CD14-positive monocyte (primary cell): ENCODE results near the gene TIGIT. TPM values are rescaled to one million over a fixed set of nuclear protein-coding genes. Genes with fewer than 3 reads are reported as not detected.

Source experiments
- DNase-seq, 3 donors: peaks; one replicate each; pipeline ENCODE4 v3.0.0-alpha.2; 2011 to 2022
- H2AFZ ChIP-seq: 2 replicates; pipeline ENCODE4 v1.6.0; 2012; ENCODE audit warnings: mild to moderate bottlenecking, low read depth, low read length, inconsistent platforms; ENCODE audit not compliant: insufficient read depth, poor library complexity, severe bottlenecking
- H3K27ac ChIP-seq, 2 donors: 1 replicate in 1 of 2; 2 replicates in 1 of 2; pipeline ENCODE4 v1.5.1; 2012 to 2013; ENCODE audit warnings: low read length in 2 of 2, control low read depth in 1 of 2, inconsistent platforms in 1 of 2, low read depth in 1 of 2, mild to moderate bottlenecking in 1 of 2
- H3K27me3 ChIP-seq, 2 donors: one replicate each; pipeline versions ENCODE4 v1.6.0 to v1.6.1; 2011 to 2013; ENCODE audit warnings: low read length in 2 of 2; ENCODE audit not compliant: control insufficient read depth in 2 of 2, insufficient read depth in 2 of 2
- H3K36me3 ChIP-seq, 2 donors: replicated peaks in 1 of 2; 1 replicate in 1 of 2; 2 replicates in 1 of 2; pipeline versions ENCODE4 v1.5.1 to v1.6.1; 2012 to 2013; ENCODE audit warnings: low read length in 2 of 2, control low read depth in 1 of 2, inconsistent platforms in 1 of 2, mild to moderate bottlenecking in 1 of 2; ENCODE audit not compliant: insufficient read depth in 2 of 2, control insufficient read depth in 1 of 2
- H3K4me1 ChIP-seq, 2 donors: 1 replicate in 1 of 2; 2 replicates in 1 of 2; pipeline versions ENCODE4 v1.5.1 to v1.6.1; 2012 to 2013; ENCODE audit warnings: low read length in 2 of 2, control low read depth in 1 of 2, inconsistent platforms in 1 of 2, mild to moderate bottlenecking in 1 of 2, moderate library complexity in 1 of 2; ENCODE audit not compliant: insufficient read depth in 2 of 2, control insufficient read depth in 1 of 2
- H3K4me2 ChIP-seq: replicated peaks from 2 replicates; pipeline ENCODE3; 2012; ENCODE audit warnings: low read length, moderate library complexity, mild to moderate bottlenecking; ENCODE audit not compliant: poor library complexity, severe bottlenecking; ENCODE audit errors: extremely low read depth
- H3K4me3 ChIP-seq, 3 experiments: fragments of 200-600 bp in 1 of 3; sonication (generic) in 1 of 3; replicated peaks in 1 of 3; 1 replicate in 2 of 3; 2 replicates in 1 of 3; pipeline ENCODE4 v1.5.1; 2011 to 2013; ENCODE audit warnings: low read length in 3 of 3, mild to moderate bottlenecking in 3 of 3, control low read depth in 2 of 3, low read depth in 2 of 3, inconsistent platforms in 1 of 3, moderate library complexity in 1 of 3
- H3K79me2 ChIP-seq: 2 replicates; pipeline ENCODE4 v1.6.0; 2012; ENCODE audit warnings: mild to moderate bottlenecking, control low read depth, inconsistent platforms, low read length, moderate library complexity; ENCODE audit not compliant: insufficient read depth
- H3K9ac ChIP-seq: 2 replicates; pipeline ENCODE4 v1.6.0; 2017; ENCODE audit warnings: low read length, mild to moderate bottlenecking; ENCODE audit not compliant: insufficient read depth, poor library complexity, severe bottlenecking
- H3K9me3 ChIP-seq, 2 donors: replicated peaks in 1 of 2; 1 replicate in 1 of 2; 2 replicates in 1 of 2; pipeline versions ENCODE4 v1.5.1 to v1.6.1; 2012 to 2013; ENCODE audit warnings: low read length in 2 of 2, control low read depth in 1 of 2; ENCODE audit not compliant: control insufficient read depth in 1 of 2, insufficient read depth in 1 of 2
- H4K20me1 ChIP-seq: 2 replicates; pipeline ENCODE4 v1.6.0; 2012; ENCODE audit warnings: mild to moderate bottlenecking, low read length, control low read depth, moderate library complexity; ENCODE audit not compliant: insufficient read depth
- H3K27ac Mint-ChIP-seq, 7 donors: one replicate each; pipeline ENCODE4 v1.8.0; 2020; ENCODE audit warnings: mild to moderate bottlenecking in 7 of 7, mixed read lengths in 7 of 7, moderate library complexity in 6 of 7, inconsistent platforms in 2 of 7
- H3K27me3 Mint-ChIP-seq, 3 donors: one replicate each; pipeline ENCODE4 v1.8.0; 2021 to 2022; ENCODE audit warnings: low read depth in 3 of 3, mild to moderate bottlenecking in 3 of 3, mixed read lengths in 3 of 3, moderate library complexity in 3 of 3, inconsistent platforms in 1 of 3
- H3K36me3 Mint-ChIP-seq, 2 donors: one replicate each; pipeline ENCODE4 v1.8.0; 2020; ENCODE audit warnings: mixed read lengths in 2 of 2, inconsistent platforms in 1 of 2, mild to moderate bottlenecking in 1 of 2
- H3K4me1 Mint-ChIP-seq: one replicate; pipeline ENCODE4 v1.8.0; 2020; ENCODE audit warnings: mild to moderate bottlenecking, mixed read lengths
- H3K4me3 Mint-ChIP-seq, 2 donors: one replicate each; pipeline ENCODE4 v1.8.0; 2020; ENCODE audit warnings: mild to moderate bottlenecking in 2 of 2, mixed read lengths in 2 of 2, moderate library complexity in 1 of 2
- H3K9me3 Mint-ChIP-seq, 7 donors: one replicate each; pipeline ENCODE4 v1.8.0; 2020 to 2022; ENCODE audit warnings: mixed read lengths in 7 of 7, mild to moderate bottlenecking in 6 of 7, moderate library complexity in 6 of 7, inconsistent platforms in 2 of 7
- CTCF ChIP-seq: fragments of 200-600 bp; IDR thresholded peaks from one replicate; pipeline ENCODE4 v1.8.0; 2022; ENCODE audit warnings: antibody characterized with exemption, mild to moderate bottlenecking
- WGBS: methylation state at CpG from one replicate; pipeline ENCODE4 v1.1.5; 2013; ENCODE audit warnings: missing lambda C conversion rate; ENCODE audit not compliant: insufficient coverage; 5-methylcytosine and 5-hydroxymethylcytosine counted together
- intact Hi-C, 2 donors: fragments of 100-400 bp; cut with micrococcal nuclease; formaldehyde crosslinking; loops; one replicate each; pipeline versions ENCODE4 v1.15.0 to v1.15.1; 2023
- polyA plus RNA-seq, 3 donors: library from polyadenylated mRNA; depleted of rRNA in 1 of 3; unstranded in 2 of 3; stranded (reverse) in 1 of 3; fragments of 300-500 nt in 2 of 3; fragments of >200 nt in 1 of 3; fragmentation: Illumina TruSeq in 2 of 3; gene quantifications; 1 replicate in 2 of 3; 2 replicates in 1 of 3; pipeline ENCODE4 v1.2.3, GENCODE V29; 2012 to 2021

TIGIT gene
- polyA plus RNA-seq, 3 donors = 0.28 to 0.49 TPM; not detected in 1

GRCh38 chr3:114333923-114334240 lies 40.1 kb downstream of the TIGIT start:
- no peak for TF ChIP-seq CTCF

GRCh38 chr3:114336122-114336697 lies 42.4 kb downstream of the TIGIT start:
- Mint-ChIP-seq H3K4me1 (no peaks in the 10 kb centered on the region), H3K27ac (no peak overlapping the region), H3K36me3 (peaks cover 7 to 9% of the 10 kb centered on the region in 2 donors), H3K9me3 (peaks cover 0 to 2% (median 0%) of the 10 kb centered on the region in 7 donors), H3K27me3 (no peaks in the 10 kb centered on the region), H3K4me3 (no peak overlapping the region)
- Histone ChIP-seq H3K27me3 (no peaks in the 10 kb centered on the region), H3K4me3 (no peak overlapping the region), H2AFZ (no peak overlapping the region), H3K9ac (no peak overlapping the region), H3K79me2 (no peaks in the 10 kb centered on the region), H3K4me1 (no peaks in the 10 kb centered on the region), H3K4me2 (no peak overlapping the region), H3K36me3 (no peaks in the 10 kb centered on the region), H3K9me3 (no peaks in the 10 kb centered on the region), H3K27ac (no peak overlapping the region), H4K20me1 (no peaks in the 10 kb centered on the region)
- DNase-seq = no peak
- intact Hi-C loops = no loop called here
- TF ChIP-seq CTCF = peak; percentile 58
- WGBS = no CpG with 5 or more reads among the region's 1 CpG

More at GRCh38 chr3:114333923-114334240, 40.1 kb downstream of the TIGIT start:
- intact Hi-C loops = no loop called here
- Mint-ChIP-seq H3K4me3 (no peak overlapping the region), H3K27ac (no peak overlapping the region), H3K36me3 (peaks cover 8 to 10% of the 10 kb centered on the region in 2 donors), H3K4me1 (no peaks in the 10 kb centered on the region), H3K9me3 (peaks cover 0 to 2% (median 0%) of the 10 kb centered on the region in 7 donors), H3K27me3 (no peaks in the 10 kb centered on the region)
- H3K27me3 ChIP-seq = no peaks in the 10 kb centered on the region
- no peaks in the 10 kb centered on the region for H3K36me3 ChIP-seq
- no peaks in the 10 kb centered on the region for H3K79me2 ChIP-seq
- no peak overlapping the region for H3K9ac ChIP-seq
- no peak overlapping the region for H3K4me2 ChIP-seq
- no peak overlapping the region for H3K27ac ChIP-seq
- no peak for DNase-seq
- H3K4me1 ChIP-seq = no peaks in the 10 kb centered on the region
- no peaks in the 10 kb centered on the region for H3K9me3 ChIP-seq
- 100% methylated on average over 2 of the region's 2 CpGs for WGBS
- no peak overlapping the region for H2AFZ ChIP-seq
- H4K20me1 ChIP-seq = no peaks in the 10 kb centered on the region
- no peak overlapping the region for H3K4me3 ChIP-seq
